ENCODE data around the gene FOXD1.

FOXD1 gene

GRCh38 chr5:73438645-73439470 is 9.7 kb downstream of the FOXD1 start:
- DNase-seq = no peak

GRCh38 chr5:73437777-73438644 is 10.6 kb downstream of the FOXD1 start:
- no peak for DNase-seq

- no peak for DNase-seq
Measured at GRCh38 chr5:73437101-73437776, 11.3 kb downstream of the FOXD1 start.

GRCh38 chr5:73436535-73437100 is 12.0 kb downstream of the FOXD1 start:
- no peak for DNase-seq

- no peak for DNase-seq
Measured at GRCh38 chr5:73435759-73436534, 12.6 kb downstream of the FOXD1 start.

GRCh38 chr5:73434907-73435306 is 13.7 kb downstream of the FOXD1 start:
- DNase-seq = no peak

- no peak for DNase-seq
Measured at GRCh38 chr5:73434461-73434860, 14.1 kb downstream of the FOXD1 start.

GRCh38 chr5:73433982-73434342 is 14.6 kb downstream of the FOXD1 start:
- DNase-seq = no peak

GRCh38 chr5:73433272-73433981 is 15.2 kb downstream of the FOXD1 start:
- DNase-seq = no peak

- no peak for DNase-seq
Measured at GRCh38 chr5:73431204-73431851, 17.2 kb downstream of the FOXD1 start.

- DNase-seq = no peak
Measured at GRCh38 chr5:73426034-73426433, 22.5 kb downstream of the FOXD1 start.

GRCh38 chr5:73424556-73424977 is 24.0 kb downstream of the FOXD1 start:
- DNase-seq = no peak

- no peak for DNase-seq
Measured at GRCh38 chr5:73422164-73422563, 26.4 kb downstream of the FOXD1 start.

- DNase-seq = no peak
Measured at GRCh38 chr5:73420666-73421065, 27.9 kb downstream of the FOXD1 start.

GRCh38 chr5:73419465-73420390 is 28.8 kb downstream of the FOXD1 start:
- no peak for DNase-seq

GRCh38 chr5:73419117-73419464 is 29.5 kb downstream of the FOXD1 start:
- no peak for DNase-seq

- no peak for DNase-seq
Measured at GRCh38 chr5:73418244-73418691, 30.3 kb downstream of the FOXD1 start.

- no peak for DNase-seq
Measured at GRCh38 chr5:73417303-73418034, 31.1 kb downstream of the FOXD1 start.

- no peak for DNase-seq
Measured at GRCh38 chr5:73415617-73416016, 33.0 kb downstream of the FOXD1 start.
